Astrocyte (in vitro differentiated cells and primary cell): ENCODE results near the gene OXGR1. TPM values are rescaled to one million over a fixed set of nuclear protein-coding genes. Genes with fewer than 3 reads are reported as not detected.

ENCODE experiments used
- DNase-seq: peaks from one replicate; pipeline ENCODE4 v3.0.0-alpha.2; 2010; ENCODE audit warnings: low read depth
- FAIRE-seq: peaks from 2 replicates; lab custom pipeline; 2011; peaks lifted over from hg19 to GRCh38; lab: Jason Lieb, UNC
- H2AFZ ChIP-seq: 2 replicates; pipeline ENCODE4 v1.6.0; 2012; ENCODE audit warnings: low read depth, low read length, inconsistent platforms
- H3K27ac ChIP-seq: 2 replicates; pipeline ENCODE4 v1.5.1; 2011; ENCODE audit warnings: low read depth, low read length, inconsistent platforms
- H3K27me3 ChIP-seq: 2 replicates; pipeline ENCODE4 v1.6.0; 2011; ENCODE audit warnings: low read length, inconsistent platforms; ENCODE audit not compliant: insufficient read depth
- H3K36me3 ChIP-seq: 2 replicates; pipeline ENCODE4 v1.5.1; 2011; ENCODE audit warnings: low read length, inconsistent platforms; ENCODE audit not compliant: insufficient read depth
- H3K4me1 ChIP-seq: 2 replicates; pipeline ENCODE4 v1.5.1; 2011; ENCODE audit warnings: low read length, inconsistent platforms; ENCODE audit not compliant: insufficient read depth
- H3K4me2 ChIP-seq: 2 replicates; pipeline ENCODE4 v1.6.0; 2012; ENCODE audit warnings: low read length, inconsistent platforms
- H3K4me3 ChIP-seq: 2 replicates; pipeline ENCODE4 v1.5.1; 2011; ENCODE audit warnings: low read depth, mild to moderate bottlenecking, low read length, inconsistent platforms; ENCODE audit not compliant: insufficient read depth
- H3K79me2 ChIP-seq: 2 replicates; pipeline ENCODE4 v1.6.0; 2012; ENCODE audit warnings: mild to moderate bottlenecking, low read length, inconsistent platforms; ENCODE audit not compliant: insufficient read depth
- H3K9ac ChIP-seq: 2 replicates; pipeline ENCODE4 v1.6.0; 2012; ENCODE audit warnings: mild to moderate bottlenecking, low read length, inconsistent platforms
- H3K9me3 ChIP-seq: 2 replicates; pipeline ENCODE4 v1.5.1; 2012; ENCODE audit warnings: low read depth, mild to moderate bottlenecking, low read length, inconsistent platforms; ENCODE audit not compliant: insufficient read depth
- H4K20me1 ChIP-seq: 2 replicates; pipeline ENCODE4 v1.6.0; 2012; ENCODE audit warnings: low read length, inconsistent platforms; ENCODE audit not compliant: insufficient read depth
- H3K27ac Mint-ChIP-seq: one replicate; pipeline ENCODE4 v1.8.0; 2021; ENCODE audit warnings: mild to moderate bottlenecking, mixed read lengths; ENCODE audit not compliant: unreplicated experiment
- H3K27me3 Mint-ChIP-seq: one replicate; pipeline ENCODE4 v1.8.0; 2021; ENCODE audit warnings: low read depth, mixed read lengths; ENCODE audit not compliant: unreplicated experiment
- H3K36me3 Mint-ChIP-seq: one replicate; pipeline ENCODE4 v1.8.0; 2021; ENCODE audit warnings: low read depth, mixed read lengths; ENCODE audit not compliant: unreplicated experiment
- H3K4me1 Mint-ChIP-seq: one replicate; pipeline ENCODE4 v1.8.0; 2021; ENCODE audit warnings: low read depth, mixed read lengths; ENCODE audit not compliant: unreplicated experiment
- H3K4me3 Mint-ChIP-seq: one replicate; pipeline ENCODE4 v1.8.0; 2021; ENCODE audit warnings: mild to moderate bottlenecking, moderate library complexity, mixed read lengths; ENCODE audit not compliant: unreplicated experiment
- H3K9me3 Mint-ChIP-seq: one replicate; pipeline ENCODE4 v1.8.0; 2021; ENCODE audit warnings: mild to moderate bottlenecking, mixed read lengths; ENCODE audit not compliant: unreplicated experiment
- CTCF ChIP-seq: IDR thresholded peaks from 2 replicates; pipeline ENCODE4 v1.5.1; 2011; ENCODE audit warnings: low read depth, mild to moderate bottlenecking, inconsistent platforms, low read length, moderate library complexity; ENCODE audit not compliant: insufficient read depth
- EZH2 ChIP-seq: IDR thresholded peaks from 2 replicates; pipeline ENCODE4 v1.6.1; 2012; ENCODE audit warnings: mild to moderate bottlenecking, low read length, inconsistent platforms; ENCODE audit not compliant: insufficient read depth
- total RNA-seq: library from RNA; stranded (reverse); gene quantifications from 2 replicates; pipeline ENCODE4 v1.2.1, GENCODE V29; 2021

OXGR1 gene
- total RNA-seq, 1 donor from 2014 or later, result 0.39 TPM

GRCh38 chr13:96992633-96993032, 1.6 kb downstream of the OXGR1 start:
- no peaks in the 10 kb centered on the region for H3K79me2 ChIP-seq
- Mint-ChIP-seq H3K9me3 (no peaks in the 10 kb centered on the region), H3K27ac (no peak overlapping the region), H3K27me3 (peaks cover 39% of the 10 kb centered on the region), H3K4me1 (peaks cover 3% of the 10 kb centered on the region), H3K36me3 (no peaks in the 10 kb centered on the region), H3K4me3 (no peak overlapping the region)
- no peak overlapping the region for H3K4me2 ChIP-seq
- no peak overlapping the region for H2AFZ ChIP-seq
- TF ChIP-seq CTCF, result no peak
- TF ChIP-seq EZH2, result no peak
- peaks cover 3% of the 10 kb centered on the region for H3K4me1 ChIP-seq
- H3K9ac ChIP-seq, result no peak overlapping the region
- no peak for DNase-seq
- no peaks in the 10 kb centered on the region for H4K20me1 ChIP-seq
- no peak overlapping the region for H3K4me3 ChIP-seq
- no peak overlapping the region for H3K27ac ChIP-seq
- H3K36me3 ChIP-seq, result no peaks in the 10 kb centered on the region
- H3K9me3 ChIP-seq, result no peaks in the 10 kb centered on the region
- FAIRE-seq, result no peak
- peaks cover 17% of the 10 kb centered on the region for H3K27me3 ChIP-seq

- no peak overlapping the region for H2AFZ ChIP-seq
- TF ChIP-seq EZH2, result no peak
- TF ChIP-seq CTCF, result no peak
- H3K27ac Mint-ChIP-seq, result no peak overlapping the region
- peaks cover 3% of the 10 kb centered on the region for H3K4me1 Mint-ChIP-seq
- peaks cover 17% of the 10 kb centered on the region for H3K27me3 ChIP-seq
- H3K4me3 Mint-ChIP-seq, result no peak overlapping the region
- no peaks in the 10 kb centered on the region for H3K79me2 ChIP-seq
- H3K9me3 ChIP-seq, result peaks cover 3% of the 10 kb centered on the region
- H4K20me1 ChIP-seq, result no peaks in the 10 kb centered on the region
- no peaks in the 10 kb centered on the region for H3K36me3 ChIP-seq
- H3K4me2 ChIP-seq, result no peak overlapping the region
- no peak overlapping the region for H3K9ac ChIP-seq
- peaks cover 3% of the 10 kb centered on the region for H3K4me1 ChIP-seq
- no peak for DNase-seq
- H3K27me3 Mint-ChIP-seq, result peaks cover 39% of the 10 kb centered on the region
- no peak overlapping the region for H3K4me3 ChIP-seq
- no peaks in the 10 kb centered on the region for H3K9me3 Mint-ChIP-seq
- no peak overlapping the region for H3K27ac ChIP-seq
- FAIRE-seq, result no peak
- no peaks in the 10 kb centered on the region for H3K36me3 Mint-ChIP-seq
Observed at GRCh38 chr13:96991072-96991471, 3.2 kb downstream of the OXGR1 start.

DNA sequence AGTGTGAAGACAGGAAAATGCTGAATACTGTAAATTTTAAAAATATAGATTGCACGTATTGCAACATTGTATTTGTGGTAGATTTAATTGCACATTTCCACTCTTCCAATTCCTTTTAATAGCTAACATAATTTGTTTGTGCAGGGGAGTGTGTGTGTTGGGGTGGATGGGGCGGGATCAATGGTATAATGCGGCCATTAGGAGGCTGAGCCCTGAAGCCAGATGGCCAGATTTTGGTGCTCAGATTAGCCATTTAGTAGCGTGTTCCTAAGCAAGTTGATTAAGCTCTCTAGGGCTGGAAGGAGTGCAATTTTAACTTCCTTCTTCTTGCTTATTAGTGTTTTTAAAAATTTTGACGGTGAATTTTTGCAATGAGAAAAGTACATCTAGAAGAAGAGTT, 5.8 kb downstream of the OXGR1 start:
- DNase-seq (no peak), FAIRE-seq (no peak)
- Histone ChIP-seq H4K20me1 (no peaks in the 10 kb centered on the region), H3K4me2 (no peak overlapping the region), H2AFZ (no peak overlapping the region), H3K27ac (no peak overlapping the region), H3K4me3 (no peak overlapping the region), H3K4me1 (no peaks in the 10 kb centered on the region), H3K9me3 (peaks cover 3% of the 10 kb centered on the region), H3K27me3 (peaks cover 2% of the 10 kb centered on the region), H3K36me3 (no peaks in the 10 kb centered on the region), H3K79me2 (no peaks in the 10 kb centered on the region), H3K9ac (no peak overlapping the region)
- Mint-ChIP-seq H3K4me1 (no peaks in the 10 kb centered on the region), H3K9me3 (no peaks in the 10 kb centered on the region), H3K36me3 (no peaks in the 10 kb centered on the region), H3K4me3 (no peak overlapping the region), H3K27me3 (peaks cover 18% of the 10 kb centered on the region), H3K27ac (no peak overlapping the region)
- TF ChIP-seq CTCF, result no peak
